HEK293 (cell line): ENCODE data around the gene ZGLP1.

Source experiments
- CTCF ChIA-PET: fragments of 350-600 bp; formaldehyde crosslinking; extraction: SDS; loops from one replicate; lab custom pipeline; 2021; ENCODE audit warnings: antibody characterized with exemption; lab: Yijun Ruan, JAX
- POLR2A ChIA-PET: fragments of 300-600 bp; formaldehyde crosslinking; extraction: SDS; loops from one replicate; lab custom pipeline; 2020; ENCODE audit warnings: antibody characterized with exemption, inconsistent platforms; lab: Yijun Ruan, JAX
- H3K27ac ChIP-seq: fragments of 200-500 bp; sonication (Bioruptor generic); 2 replicates; pipeline ENCODE4 v1.5.1; 2014; ENCODE audit warnings: low read depth, low read length, control low read depth, inconsistent platforms; ENCODE audit errors: extremely low read depth
- H3K36me3 ChIP-seq, 2 experiments: fragments of 200-500 bp in 1 of 2; sonication (Bioruptor generic) in 1 of 2; 1 replicate in 1 of 2; 2 replicates in 1 of 2; pipeline ENCODE4 v1.5.1; 2014 to 2017; ENCODE audit warnings: inconsistent platforms in 2 of 2, low read length in 2 of 2; ENCODE audit not compliant: control insufficient read depth in 2 of 2, insufficient read depth in 1 of 2
- H3K4me1 ChIP-seq: fragments of 200-500 bp; sonication (Bioruptor generic); 2 replicates; pipeline ENCODE4 v1.5.1; 2014; ENCODE audit warnings: mild to moderate bottlenecking, low read length, inconsistent platforms; ENCODE audit not compliant: control insufficient read depth, insufficient read depth
- H3K4me3 ChIP-seq: 2 replicates; pipeline ENCODE4 v1.5.1; 2011; ENCODE audit warnings: low read depth, mild to moderate bottlenecking, control low read depth, low read length, moderate library complexity
- H3K9me3 ChIP-seq: fragments of 200-500 bp; sonication (Bioruptor generic); 2 replicates; pipeline ENCODE4 v1.5.1; 2014; ENCODE audit warnings: low read depth, low read length, inconsistent platforms; ENCODE audit not compliant: control insufficient read depth, insufficient read depth
- EGR2 ChIP-seq: fragments of 450-650 bp; formaldehyde crosslinking; IDR thresholded peaks from 2 replicates; pipeline ENCODE4 v1.5.1; 2016; ENCODE audit warnings: low read depth, missing biosample characterization, missing genetic modification characterization
- FEZF1 ChIP-seq: fragments of 450-650 bp; formaldehyde crosslinking; IDR thresholded peaks from 2 replicates; pipeline ENCODE4 v1.5.1; 2016; ENCODE audit warnings: missing biosample characterization, missing genetic modification characterization
- KLF8 ChIP-seq: fragments of 450-650 bp; formaldehyde crosslinking; IDR thresholded peaks from 2 replicates; pipeline ENCODE4 v1.5.1; 2016; ENCODE audit warnings: missing biosample characterization, missing genetic modification characterization
- KLF9 ChIP-seq: fragments of 450-650 bp; formaldehyde crosslinking; IDR thresholded peaks from 2 replicates; pipeline ENCODE4 v1.5.1; 2016; ENCODE audit warnings: missing biosample characterization, missing genetic modification characterization, low read depth
- MEIS1 ChIP-seq: sonication (generic); formaldehyde crosslinking; IDR thresholded peaks from 2 replicates; pipeline ENCODE4 v1.8.1; 2022; ENCODE audit warnings: missing genetic modification reagents, mild to moderate bottlenecking, borderline replicate concordance
- SCRT1 ChIP-seq: fragments of 450-650 bp; formaldehyde crosslinking; IDR thresholded peaks from 2 replicates; pipeline ENCODE4 v1.5.1; 2016; ENCODE audit warnings: missing biosample characterization, missing genetic modification characterization, borderline replicate concordance
- SP3 ChIP-seq: fragments of 450-650 bp; formaldehyde crosslinking; IDR thresholded peaks from 2 replicates; pipeline ENCODE4 v1.5.1; 2016; ENCODE audit warnings: missing biosample characterization, missing genetic modification characterization
- TCF7L2 ChIP-seq: IDR thresholded peaks from 2 replicates; pipeline ENCODE4 v1.6.1; 2011; ENCODE audit warnings: low read depth, mild to moderate bottlenecking, inconsistent platforms, low read length, moderate library complexity, borderline replicate concordance
- ZNF112 ChIP-seq: fragments of 450-650 bp; formaldehyde crosslinking; IDR thresholded peaks from 2 replicates; pipeline ENCODE4 v1.5.0; 2017; ENCODE audit warnings: missing biosample characterization, missing genetic modification characterization
- ZNF140 ChIP-seq: fragments of 450-650 bp; formaldehyde crosslinking; IDR thresholded peaks from 2 replicates; pipeline ENCODE4 v1.5.1; 2016; ENCODE audit warnings: missing biosample characterization, missing genetic modification characterization
- ZNF169 ChIP-seq: fragments of 450-650 bp; formaldehyde crosslinking; IDR thresholded peaks from 2 replicates; pipeline ENCODE4 v1.5.1; 2016; ENCODE audit warnings: missing biosample characterization, missing genetic modification characterization
- ZNF24 ChIP-seq: fragments of 450-650 bp; formaldehyde crosslinking; IDR thresholded peaks from 2 replicates; pipeline ENCODE4 v1.5.1; 2016; ENCODE audit warnings: missing biosample characterization, missing genetic modification characterization
- ZNF248 ChIP-seq: fragments of 450-650 bp; formaldehyde crosslinking; IDR thresholded peaks from 2 replicates; pipeline ENCODE4 v1.5.1; 2017; ENCODE audit warnings: missing biosample characterization, missing genetic modification characterization
- ZNF335 ChIP-seq: fragments of 450-650 bp; formaldehyde crosslinking; conservative IDR thresholded peaks from 2 replicates; pipeline ENCODE4 v1.5.1; 2016; ENCODE audit warnings: missing biosample characterization, missing genetic modification characterization
- ZNF350 ChIP-seq: fragments of 450-650 bp; formaldehyde crosslinking; IDR thresholded peaks from 2 replicates; pipeline ENCODE4 v1.5.0; 2017; ENCODE audit warnings: missing biosample characterization, mild to moderate bottlenecking, missing genetic modification characterization
- ZNF366 ChIP-seq: fragments of 450-650 bp; formaldehyde crosslinking; conservative IDR thresholded peaks from 2 replicates; pipeline ENCODE4 v1.5.1; 2016; ENCODE audit warnings: missing biosample characterization, missing genetic modification characterization
- ZNF423 ChIP-seq: fragments of 450-650 bp; formaldehyde crosslinking; IDR thresholded peaks from 2 replicates; pipeline ENCODE4 v1.5.1; 2016; ENCODE audit warnings: missing biosample characterization, missing genetic modification characterization
- ZNF549 ChIP-seq: fragments of 450-650 bp; IDR thresholded peaks from 2 replicates; pipeline ENCODE4 v1.5.1; 2018; ENCODE audit warnings: missing biosample characterization, missing genetic modification characterization, mild to moderate bottlenecking, inconsistent platforms, moderate library complexity
- ZNF558 ChIP-seq: fragments of 450-650 bp; formaldehyde crosslinking; IDR thresholded peaks from 2 replicates; pipeline ENCODE4 v1.5.1; 2016; ENCODE audit warnings: missing biosample characterization, missing genetic modification characterization
- ZNF610 ChIP-seq: fragments of 450-650 bp; formaldehyde crosslinking; IDR thresholded peaks from 2 replicates; pipeline ENCODE4 v1.5.1; 2016; ENCODE audit warnings: missing biosample characterization, missing genetic modification characterization, borderline replicate concordance
- ZNF777 ChIP-seq: fragments of 450-650 bp; formaldehyde crosslinking; IDR thresholded peaks from 2 replicates; pipeline ENCODE4 v1.5.1; 2017; ENCODE audit warnings: missing biosample characterization, missing genetic modification characterization, borderline replicate concordance
- ZNF843 ChIP-seq: fragments of 450-650 bp; formaldehyde crosslinking; IDR thresholded peaks from 2 replicates; pipeline ENCODE4 v1.5.1; 2016; ENCODE audit warnings: missing biosample characterization, missing genetic modification characterization
- TF ChIP-seq, protein P1 (sequence below): fragments of 450-650 bp; formaldehyde crosslinking; IDR thresholded peaks from 2 replicates; pipeline ENCODE4 v1.5.1; 2016; ENCODE audit warnings: missing biosample characterization, missing genetic modification characterization
- TF ChIP-seq, protein P2 (sequence below): fragments of 450-650 bp; IDR thresholded peaks from 2 replicates; pipeline ENCODE4 v1.5.1; 2018; ENCODE audit warnings: missing biosample characterization, mild to moderate bottlenecking, missing genetic modification characterization
- TF ChIP-seq, protein P3 (sequence below): fragments of 450-650 bp; formaldehyde crosslinking; IDR thresholded peaks from 2 replicates; pipeline ENCODE4 v1.5.1; 2017; ENCODE audit warnings: missing biosample characterization, missing genetic modification characterization
- TF ChIP-seq, protein P4 (sequence below): fragments of 450-650 bp; formaldehyde crosslinking; IDR thresholded peaks from 2 replicates; pipeline ENCODE4 v1.5.1; 2016; ENCODE audit warnings: missing biosample characterization, missing genetic modification characterization
- TF ChIP-seq, protein P5 (sequence below): fragments of 450-650 bp; formaldehyde crosslinking; IDR thresholded peaks from 2 replicates; pipeline ENCODE4 v1.5.1; 2016; ENCODE audit warnings: missing biosample characterization, missing genetic modification characterization
- TF ChIP-seq, protein P6 (sequence below): fragments of 450-650 bp; formaldehyde crosslinking; IDR thresholded peaks from 2 replicates; pipeline ENCODE4 v1.5.1; 2017; ENCODE audit warnings: missing biosample characterization, mild to moderate bottlenecking, missing genetic modification characterization, moderate library complexity

Gene ZGLP1

DNA sequence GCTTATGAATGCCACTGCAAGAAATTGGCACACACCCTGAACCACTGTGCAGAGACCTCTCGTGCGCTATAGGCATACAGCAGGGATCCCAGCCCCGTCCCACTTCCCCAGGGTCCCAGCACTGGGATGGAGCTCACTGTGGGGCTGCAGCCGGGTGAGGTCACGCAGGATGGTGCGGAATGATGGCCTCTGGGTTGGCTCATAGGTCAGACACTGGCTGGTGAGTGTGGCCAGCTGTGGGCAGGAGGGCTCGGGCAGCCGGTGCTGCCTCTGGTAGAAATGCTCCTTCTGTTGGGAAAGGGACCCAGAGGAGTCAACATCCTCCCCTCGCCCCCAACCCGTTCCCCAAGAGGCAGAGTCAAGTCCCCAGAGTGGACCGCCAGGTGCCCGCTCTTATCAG lies 46.8 kb upstream of the ZGLP1 start (continued):
- TF ChIP-seq, protein P1, sequence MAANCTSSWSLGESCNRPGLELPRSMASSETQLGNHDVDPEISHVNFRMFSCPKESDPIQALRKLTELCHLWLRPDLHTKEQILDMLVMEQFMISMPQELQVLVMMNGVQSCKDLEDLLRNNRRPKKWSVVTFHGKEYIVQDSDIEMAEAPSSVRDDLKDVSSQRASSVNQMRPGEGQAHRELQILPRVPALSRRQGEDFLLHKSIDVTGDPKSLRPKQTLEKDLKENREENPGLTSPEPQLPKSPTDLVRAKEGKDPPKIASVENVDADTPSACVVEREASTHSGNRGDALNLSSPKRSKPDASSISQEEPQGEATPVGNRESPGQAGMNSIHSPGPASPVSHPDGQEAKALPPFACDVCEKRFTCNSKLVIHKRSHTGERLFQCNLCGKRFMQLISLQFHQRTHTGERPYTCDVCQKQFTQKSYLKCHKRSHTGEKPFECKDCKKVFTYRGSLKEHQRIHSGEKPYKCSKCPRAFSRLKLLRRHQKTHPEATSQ (tag by site-specific recombination): no peak
- TF ChIP-seq FEZF1 (tag by site-specific recombination) (no peak), ZNF335 (tag by site-specific recombination) (no peak)

DNA sequence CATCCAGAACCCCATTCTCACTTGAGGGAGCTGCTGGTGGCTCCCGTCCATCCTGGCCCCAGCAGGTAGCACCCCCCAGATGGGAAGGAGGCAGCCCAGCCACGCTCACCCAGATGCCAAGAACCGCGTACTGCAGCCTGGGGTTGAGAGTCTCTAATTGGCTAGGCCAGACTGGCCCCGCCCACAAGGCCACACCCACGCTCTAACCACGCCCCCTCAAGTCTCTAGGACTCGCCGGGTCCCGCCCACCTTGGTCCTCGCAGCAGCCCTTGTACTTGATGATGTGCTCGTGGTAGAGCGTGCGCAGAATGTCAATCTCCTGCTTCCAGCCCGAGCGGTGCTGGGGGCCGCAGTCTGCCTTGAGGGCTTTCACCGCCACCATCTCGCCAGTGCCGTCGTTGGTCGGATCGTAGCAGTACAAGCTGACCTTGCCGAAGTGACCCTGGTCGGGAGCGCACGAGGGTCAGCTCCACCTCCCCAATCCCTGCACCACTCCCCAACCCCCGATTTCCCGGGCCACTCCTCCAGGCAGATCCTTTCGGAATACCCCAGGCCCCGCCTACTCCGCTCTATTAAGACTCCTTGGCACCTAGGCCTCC lies 44.3 kb upstream of the ZGLP1 start:
- no peak overlapping the region for H3K4me3 ChIP-seq
- no peak overlapping the region for H3K27ac ChIP-seq
- ChIA-PET POLR2A (interaction anchor here (0.6 to 1.2 kb wide), 3 partner anchors 9 to 62 kb away, joined by 3 read pairs; partner anchors contain the start of gene TYK2), CTCF (no interaction called here)
- H3K36me3 ChIP-seq: peaks cover 9 to 67% of the 10 kb centered on the region in 2 experiments; a peak in 2 of 3 replicates
- H3K9me3 ChIP-seq: no peaks in the 10 kb centered on the region
- H3K4me1 ChIP-seq: no peaks in the 10 kb centered on the region
- no peak for TF ChIP-seq ZNF423 (tag by site-specific recombination)
- no peak for TF ChIP-seq ZNF140
- peak; percentile 29; the same call in 1 of the 2 replicates for TF ChIP-seq EGR2 (tag by site-specific recombination)
- no peak for TF ChIP-seq ZNF248 (tag by site-specific recombination)
- TF ChIP-seq, protein P2, sequence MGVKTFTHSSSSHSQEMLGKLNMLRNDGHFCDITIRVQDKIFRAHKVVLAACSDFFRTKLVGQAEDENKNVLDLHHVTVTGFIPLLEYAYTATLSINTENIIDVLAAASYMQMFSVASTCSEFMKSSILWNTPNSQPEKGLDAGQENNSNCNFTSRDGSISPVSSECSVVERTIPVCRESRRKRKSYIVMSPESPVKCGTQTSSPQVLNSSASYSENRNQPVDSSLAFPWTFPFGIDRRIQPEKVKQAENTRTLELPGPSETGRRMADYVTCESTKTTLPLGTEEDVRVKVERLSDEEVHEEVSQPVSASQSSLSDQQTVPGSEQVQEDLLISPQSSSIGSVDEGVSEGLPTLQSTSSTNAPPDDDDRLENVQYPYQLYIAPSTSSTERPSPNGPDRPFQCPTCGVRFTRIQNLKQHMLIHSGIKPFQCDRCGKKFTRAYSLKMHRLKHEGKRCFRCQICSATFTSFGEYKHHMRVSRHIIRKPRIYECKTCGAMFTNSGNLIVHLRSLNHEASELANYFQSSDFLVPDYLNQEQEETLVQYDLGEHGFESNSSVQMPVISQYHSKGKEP (tag by site-specific recombination): no peak
- no peak for TF ChIP-seq ZNF549 (tag by site-specific recombination)
- TF ChIP-seq ZNF843 (tag by site-specific recombination): no peak
- TF ChIP-seq KLF9 (tag by site-specific recombination): peak; percentile 98
- TF ChIP-seq, protein P3, sequence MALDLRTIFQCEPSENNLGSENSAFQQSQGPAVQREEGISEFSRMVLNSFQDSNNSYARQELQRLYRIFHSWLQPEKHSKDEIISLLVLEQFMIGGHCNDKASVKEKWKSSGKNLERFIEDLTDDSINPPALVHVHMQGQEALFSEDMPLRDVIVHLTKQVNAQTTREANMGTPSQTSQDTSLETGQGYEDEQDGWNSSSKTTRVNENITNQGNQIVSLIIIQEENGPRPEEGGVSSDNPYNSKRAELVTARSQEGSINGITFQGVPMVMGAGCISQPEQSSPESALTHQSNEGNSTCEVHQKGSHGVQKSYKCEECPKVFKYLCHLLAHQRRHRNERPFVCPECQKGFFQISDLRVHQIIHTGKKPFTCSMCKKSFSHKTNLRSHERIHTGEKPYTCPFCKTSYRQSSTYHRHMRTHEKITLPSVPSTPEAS (tag by site-specific recombination): no peak
- TF ChIP-seq SCRT1 (tag by site-specific recombination): no peak
- TF ChIP-seq KLF8 (tag by site-specific recombination): peak; percentile 73; the same call in 1 of the 2 replicates
- no peak for TF ChIP-seq ZNF610 (tag by site-specific recombination)
- TF ChIP-seq SP3 (tag by site-specific recombination): peak; percentile 54
- TF ChIP-seq, protein P4, sequence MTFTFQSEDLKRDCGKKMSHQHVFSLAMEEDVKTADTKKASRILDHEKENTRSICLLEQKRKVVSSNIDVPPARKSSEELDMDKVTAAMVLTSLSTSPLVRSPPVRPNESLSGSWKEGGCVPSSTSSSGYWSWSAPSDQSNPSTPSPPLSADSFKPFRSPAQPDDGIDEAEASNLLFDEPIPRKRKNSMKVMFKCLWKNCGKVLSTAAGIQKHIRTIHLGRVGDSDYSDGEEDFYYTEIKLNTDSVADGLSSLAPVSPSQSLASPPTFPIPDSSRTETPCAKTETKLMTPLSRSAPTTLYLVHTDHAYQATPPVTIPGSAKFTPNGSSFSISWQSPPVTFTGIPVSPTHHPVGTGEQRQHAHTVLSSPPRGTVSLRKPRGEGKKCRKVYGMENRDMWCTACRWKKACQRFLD (tag by site-specific recombination): no peak
- TF ChIP-seq ZNF366: no peak
- no peak for TF ChIP-seq TCF7L2
- TF ChIP-seq ZNF777 (tag by site-specific recombination): no peak
- TF ChIP-seq ZNF350 (tag by site-specific recombination): no peak
- TF ChIP-seq ZNF112 (tag by site-specific recombination): no peak
- TF ChIP-seq ZNF169: no peak
- TF ChIP-seq, protein P5, sequence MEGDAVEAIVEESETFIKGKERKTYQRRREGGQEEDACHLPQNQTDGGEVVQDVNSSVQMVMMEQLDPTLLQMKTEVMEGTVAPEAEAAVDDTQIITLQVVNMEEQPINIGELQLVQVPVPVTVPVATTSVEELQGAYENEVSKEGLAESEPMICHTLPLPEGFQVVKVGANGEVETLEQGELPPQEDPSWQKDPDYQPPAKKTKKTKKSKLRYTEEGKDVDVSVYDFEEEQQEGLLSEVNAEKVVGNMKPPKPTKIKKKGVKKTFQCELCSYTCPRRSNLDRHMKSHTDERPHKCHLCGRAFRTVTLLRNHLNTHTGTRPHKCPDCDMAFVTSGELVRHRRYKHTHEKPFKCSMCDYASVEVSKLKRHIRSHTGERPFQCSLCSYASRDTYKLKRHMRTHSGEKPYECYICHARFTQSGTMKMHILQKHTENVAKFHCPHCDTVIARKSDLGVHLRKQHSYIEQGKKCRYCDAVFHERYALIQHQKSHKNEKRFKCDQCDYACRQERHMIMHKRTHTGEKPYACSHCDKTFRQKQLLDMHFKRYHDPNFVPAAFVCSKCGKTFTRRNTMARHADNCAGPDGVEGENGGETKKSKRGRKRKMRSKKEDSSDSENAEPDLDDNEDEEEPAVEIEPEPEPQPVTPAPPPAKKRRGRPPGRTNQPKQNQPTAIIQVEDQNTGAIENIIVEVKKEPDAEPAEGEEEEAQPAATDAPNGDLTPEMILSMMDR (tag by site-specific recombination): no peak
- TF ChIP-seq ZNF558: no peak
- TF ChIP-seq ZNF24 (tag by site-specific recombination): no peak
- TF ChIP-seq, protein P6, sequence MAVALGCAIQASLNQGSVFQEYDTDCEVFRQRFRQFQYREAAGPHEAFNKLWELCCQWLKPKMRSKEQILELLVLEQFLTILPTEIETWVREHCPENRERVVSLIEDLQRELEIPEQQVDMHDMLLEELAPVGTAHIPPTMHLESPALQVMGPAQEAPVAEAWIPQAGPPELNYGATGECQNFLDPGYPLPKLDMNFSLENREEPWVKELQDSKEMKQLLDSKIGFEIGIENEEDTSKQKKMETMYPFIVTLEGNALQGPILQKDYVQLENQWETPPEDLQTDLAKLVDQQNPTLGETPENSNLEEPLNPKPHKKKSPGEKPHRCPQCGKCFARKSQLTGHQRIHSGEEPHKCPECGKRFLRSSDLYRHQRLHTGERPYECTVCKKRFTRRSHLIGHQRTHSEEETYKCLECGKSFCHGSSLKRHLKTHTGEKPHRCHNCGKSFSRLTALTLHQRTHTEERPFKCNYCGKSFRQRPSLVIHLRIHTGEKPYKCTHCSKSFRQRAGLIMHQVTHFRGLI (tag by site-specific recombination): no peak
- no peak for TF ChIP-seq MEIS1
